ENCODE results near the gene KHDC1. TPM values are rescaled to one million over a fixed set of nuclear protein-coding genes. Genes with fewer than 3 reads are reported as not detected.

KHDC1 gene, protein sequence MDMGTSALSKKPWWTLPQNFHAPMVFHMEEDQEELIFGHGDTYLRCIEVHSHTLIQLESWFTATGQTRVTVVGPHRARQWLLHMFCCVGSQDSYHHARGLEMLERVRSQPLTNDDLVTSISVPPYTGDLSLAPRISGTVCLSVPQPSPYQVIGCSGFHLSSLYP
- 7.9 and 8.1 TPM in 2 replicates for total RNA-seq

GRCh38 chr6:73262671-73263569 is at the start of gene KHDC1:
Gene KHDC1, minus strand, starts transcription at chr6:73263196. Its CDS starts 20,679 bp downstream, at chr6:73242517.

GRCh38 chr6:73225396-73225795 is 37.6 kb downstream of the KHDC1 start, which contains the start of gene KHDC1L:
Gene KHDC1L, minus strand, starts transcription at chr6:73225496. Its CDS starts 88 bp downstream, at chr6:73225408.

Other genes starting within 250 kb of the KHDC1 start
- gene KHDC1L, start 37.7 kb downstream of the KHDC1 start, total RNA-seq = not detected in 2 replicates
- gene DPPA5, start 91.1 kb upstream of the KHDC1 start, total RNA-seq = not detected in 2 replicates
- gene KHDC3L, start 99.5 kb upstream of the KHDC1 start, total RNA-seq = not detected in 2 replicates
- 0.29 TPM in 1 of 2 replicates, not detected in the other for gene OOEP, start 106.7 kb upstream of the KHDC1 start, total RNA-seq
- gene DDX43, start 131.6 kb upstream of the KHDC1 start, total RNA-seq = 0.33 and 1.6 TPM in 2 replicates
- 4.1 and 6.5 TPM in 2 replicates for gene CGAS, start 189.1 kb upstream of the KHDC1 start, total RNA-seq
- 34.6 and 36.4 TPM in 2 replicates for gene MTO1, start 198.5 kb upstream of the KHDC1 start, total RNA-seq

All from smooth muscle cell of trachea (primary cell).